Stimulated activated CD4-positive, alpha-beta T cell treated with anti-CD3 and anti-CD28 coated beads, Interleukin-4, amount 100 ng/mL, for 4 hours (primary cell): ENCODE measurements around the gene PRSS21.

Source experiments
- DNase-seq, 2 experiments: peaks; one replicate each; pipeline ENCODE4 v3.0.0-alpha.2; 2020

The PRSS21 gene

GRCh38 chr16:2826591-2827373 lies 9.7 kb downstream of the PRSS21 start:
- no peak for DNase-seq

- DNase-seq, result no peak
Observed at GRCh38 chr16:2827374-2827791, 10.3 kb downstream of the PRSS21 start.

DNA sequence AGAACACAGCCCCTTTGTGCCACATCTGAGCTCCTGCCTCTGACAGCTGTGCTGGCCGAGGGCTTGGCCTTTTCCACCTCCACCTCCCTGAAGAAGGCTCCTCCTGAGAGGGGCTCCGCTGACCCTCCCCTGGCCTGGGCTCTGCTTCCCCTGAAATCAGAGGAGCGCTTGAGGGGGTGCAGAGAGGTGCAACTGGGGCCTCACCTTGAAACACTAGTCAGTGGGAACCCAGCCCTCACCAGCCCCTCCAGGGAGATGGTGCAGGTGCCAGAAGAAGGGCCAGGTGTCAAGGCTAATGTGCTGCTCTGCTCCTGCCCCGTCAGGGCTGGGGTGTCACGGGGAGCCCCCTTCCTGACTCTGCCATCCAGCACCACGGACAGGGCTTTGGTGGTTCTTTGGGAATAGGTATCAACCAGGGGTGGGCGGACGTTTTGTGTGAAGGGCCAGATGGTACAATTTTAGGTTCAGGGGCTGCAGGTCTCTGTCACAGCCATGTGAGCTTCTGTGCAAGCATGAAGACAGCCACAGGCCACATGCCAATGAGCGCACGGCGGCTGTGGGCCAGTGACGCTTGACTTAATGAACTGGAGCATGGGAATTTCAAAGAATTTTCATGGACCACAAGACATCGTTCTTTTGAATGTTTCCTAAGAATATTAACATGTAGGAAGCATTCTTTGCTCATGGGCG lies 10.9 kb downstream of the PRSS21 start:
- DNase-seq, result no peak

GRCh38 chr16:2828521-2828840 lies 11.4 kb downstream of the PRSS21 start:
- DNase-seq, result no peak

DNA sequence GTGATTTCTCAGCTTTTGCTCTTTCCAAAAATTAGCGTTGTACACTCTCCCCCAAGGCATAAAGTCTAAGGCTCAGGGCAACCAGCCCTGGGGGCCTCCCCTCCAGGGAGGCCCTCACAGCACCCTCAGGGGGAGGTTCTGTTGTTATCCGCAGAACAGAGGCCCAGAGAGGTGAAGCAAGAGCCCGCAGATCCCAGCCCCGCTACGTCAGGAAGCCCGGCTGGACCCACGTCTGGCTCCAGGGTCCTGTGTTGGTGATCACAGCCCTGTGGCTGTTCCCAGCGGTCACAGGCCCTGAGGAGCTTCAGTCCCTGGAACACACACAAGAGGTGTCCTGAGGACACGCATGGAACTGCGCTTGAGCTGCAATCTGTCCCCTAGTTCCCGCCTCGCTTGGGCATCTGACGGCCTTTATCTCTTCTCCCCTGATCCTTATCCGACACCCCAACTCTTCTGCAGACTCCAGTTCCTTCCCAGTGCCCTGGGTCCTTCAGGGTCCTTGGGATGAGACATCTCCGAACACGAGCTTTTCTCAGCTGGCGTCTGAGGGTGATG lies 11.9 kb downstream of the PRSS21 start:
- DNase-seq, result no peak

- DNase-seq, result no peak
Observed at GRCh38 chr16:2829501-2830354, 12.7 kb downstream of the PRSS21 start, which contains the start of gene ZG16B. ZG16B (plus strand) TSS chr16:2830303; CDS start chr16:2830442, 139 bp downstream.

- DNase-seq, result no peak
Observed at GRCh38 chr16:2830355-2830695, 13.3 kb downstream of the PRSS21 start.

- DNase-seq, result no peak
Observed at GRCh38 chr16:2831203-2831602, 14.2 kb downstream of the PRSS21 start.

- no peak for DNase-seq
Observed at GRCh38 chr16:2833776-2834175, 16.7 kb downstream of the PRSS21 start.

GRCh38 chr16:2834968-2835367 lies 17.9 kb downstream of the PRSS21 start:
- DNase-seq, result no peak

DNA sequence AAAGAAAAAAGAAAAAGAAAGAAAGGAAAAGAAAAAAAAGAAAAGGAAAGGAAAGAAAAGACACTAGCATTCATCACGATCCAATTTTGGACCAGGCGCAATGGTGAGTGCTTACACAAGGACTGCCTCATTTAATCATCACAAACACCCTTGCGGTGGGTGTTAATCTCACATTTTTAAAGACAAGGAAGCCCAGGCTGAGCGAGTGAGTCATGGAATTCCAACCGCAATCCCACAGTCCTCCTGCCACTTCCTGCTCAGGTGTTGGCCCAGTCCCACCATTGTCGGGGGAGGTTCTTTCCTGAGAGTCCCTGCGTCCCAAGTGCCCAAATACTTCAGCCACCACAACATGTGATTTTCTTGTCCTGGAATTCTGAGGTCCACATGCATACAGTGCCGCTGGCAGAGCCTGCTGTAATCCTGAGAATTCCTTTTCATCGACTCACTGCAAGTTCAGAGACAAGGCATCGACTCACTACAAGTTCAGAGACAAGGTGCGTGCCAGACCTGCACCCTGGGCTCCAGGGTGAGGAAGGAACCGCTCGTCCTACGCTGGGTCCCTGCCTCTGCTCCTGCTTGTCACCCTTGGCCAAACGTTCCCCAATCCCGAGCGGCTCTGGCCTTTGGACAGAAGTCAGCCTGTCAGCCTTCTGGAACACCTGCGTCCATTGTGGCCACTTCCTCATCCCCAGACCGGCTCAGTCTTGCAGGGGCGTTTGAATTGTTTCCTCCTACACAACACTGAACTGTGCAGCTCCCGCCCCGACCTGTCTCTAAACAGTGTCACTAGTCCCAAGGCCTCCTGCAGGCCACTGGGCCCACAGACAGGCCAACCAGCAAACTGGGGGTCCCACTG lies 18.8 kb downstream of the PRSS21 start:
- DNase-seq, result no peak

DNA sequence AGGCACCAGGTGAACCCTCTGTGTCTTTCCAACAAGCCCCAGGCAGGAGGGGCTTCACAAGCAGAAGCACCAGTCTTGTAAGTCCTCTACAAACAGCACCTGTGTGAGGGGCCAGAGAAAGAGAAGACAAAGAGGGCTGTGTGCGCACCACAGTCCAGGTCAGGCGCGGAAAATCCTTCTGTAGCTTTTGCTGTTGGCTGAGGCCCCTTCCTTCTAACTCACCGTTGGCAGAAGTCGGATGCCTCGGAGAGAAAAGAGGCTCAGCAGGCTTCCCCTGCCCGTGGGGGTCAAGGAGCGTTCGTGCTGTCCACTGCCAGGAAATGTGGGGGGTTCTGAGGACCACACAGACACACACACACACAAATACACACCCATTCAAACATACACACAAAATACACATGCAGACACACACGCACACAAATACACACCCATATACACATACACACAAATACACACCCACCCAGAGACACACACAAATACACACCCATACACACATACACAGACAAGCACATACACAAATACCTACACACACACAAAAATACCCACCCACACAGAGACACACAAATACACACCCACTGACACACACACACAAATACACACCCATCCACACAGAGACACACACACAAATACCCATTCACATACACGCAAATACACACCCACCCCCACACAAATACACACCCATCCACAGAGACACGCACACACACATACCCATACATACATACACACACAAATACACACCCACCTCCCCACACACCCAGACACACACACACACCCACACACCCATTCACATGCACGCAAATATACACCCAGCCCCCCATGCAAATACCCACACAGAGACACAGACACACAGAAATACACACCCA lies 19.8 kb downstream of the PRSS21 start:
- DNase-seq, result no peak

GRCh38 chr16:2838928-2839327 lies 21.9 kb downstream of the PRSS21 start:
- DNase-seq, result peak; percentile 37 to 43

- no peak for DNase-seq
Observed at GRCh38 chr16:2839650-2840450, 22.8 kb downstream of the PRSS21 start.

DNA sequence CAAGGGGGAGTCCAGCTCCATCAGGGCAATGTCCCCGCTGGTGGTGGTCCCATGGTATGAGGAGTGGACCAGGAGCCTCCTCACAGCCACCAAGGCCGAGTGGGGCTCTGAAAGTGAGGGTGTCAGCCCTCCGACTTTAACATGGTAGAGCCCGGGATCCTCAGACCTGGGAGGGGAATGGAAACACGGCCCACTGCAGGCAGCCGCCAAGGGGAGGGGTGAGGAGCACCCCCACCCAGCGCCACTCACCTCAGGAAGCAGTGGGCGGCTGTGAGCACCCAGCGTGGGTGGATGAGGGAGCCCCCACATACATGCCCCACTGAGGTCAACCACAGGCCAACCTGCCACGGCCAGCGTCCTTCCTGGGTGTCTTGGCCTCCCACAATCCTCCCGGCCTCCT lies 23.9 kb downstream of the PRSS21 start:
- DNase-seq, result no peak

GRCh38 chr16:2841606-2842339 lies 24.7 kb downstream of the PRSS21 start:
- no peak for DNase-seq

GRCh38 chr16:2842340-2843000 lies 25.4 kb downstream of the PRSS21 start:
- DNase-seq, result peak; percentile 56 to 80

- no peak for DNase-seq
Observed at GRCh38 chr16:2843526-2843925, 26.5 kb downstream of the PRSS21 start.

DNA sequence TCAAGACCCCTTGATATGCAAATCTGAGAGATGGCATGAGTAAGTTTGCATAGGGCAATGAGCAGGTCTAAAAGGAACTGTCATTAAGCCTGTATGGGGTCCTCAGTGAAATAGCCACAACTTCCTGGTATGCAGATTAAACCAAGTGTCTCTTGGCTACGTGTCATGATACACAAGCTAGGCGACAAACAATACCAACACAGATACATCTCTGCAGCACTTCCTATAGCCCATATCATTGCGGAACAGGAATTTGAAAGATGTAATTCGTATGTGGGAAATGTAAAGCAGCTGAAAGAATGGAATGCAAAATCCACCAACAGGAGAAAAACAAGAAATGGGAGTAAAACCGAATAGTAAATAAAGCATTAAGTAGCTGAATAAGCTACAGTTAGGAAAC lies 28.1 kb downstream of the PRSS21 start:
- DNase-seq, result no peak
